PFSK-1 (cell line): Measurements from ENCODE around the gene PDK3.
A peak's percentile ranks its signal among the peaks of the same experiment; 100 is the strongest.

ENCODE experiments used
- POLR2AphosphoS5 ChIP-seq: IDR thresholded peaks from 2 replicates; pipeline ENCODE4 v1.6.1; 2012; ENCODE audit warnings: low read depth, mild to moderate bottlenecking, control low read depth, low read length, moderate library complexity
- REST ChIP-seq, 2 experiments: IDR thresholded peaks; 2 replicates each; pipeline versions ENCODE4 v1.6.1 to v1.8.0; 2011 to 2012; ENCODE audit warnings: low read depth in 2 of 2, low read length in 2 of 2, control low read depth in 1 of 2, inconsistent platforms in 1 of 2, mild to moderate bottlenecking in 1 of 2, moderate library complexity in 1 of 2; ENCODE audit not compliant: insufficient read depth in 1 of 2

- peak; percentile 52; the same call in 1 of the 2 replicates for TF ChIP-seq POLR2AphosphoS5
- 0 out of 4 replicates have a peak, but pooled peaks of 1 of the 2 experiments have one; percentile 28 for TF ChIP-seq REST (IDR thresholded peaks at IDR 0.05; ENCODE audit: insufficient read depth in 1 of 2, low read depth in 2 of 2, low read length in 2 of 2)
Observed at GRCh38 chrX:24464836-24465531, at the start of gene PDK3.
